Uterus (tissue), 4 donors: ENCODE measurements around the gene CHCHD1. TPM values are rescaled to one million over a fixed set of nuclear protein-coding genes. Genes with fewer than 3 reads are reported as not detected.

Experiments
- DNase-seq, 2 donors: peaks; one replicate each; pipeline ENCODE4 v3.0.0-alpha.2; 2019 to 2020
- H3K27ac ChIP-seq, 2 donors: fragments of 200-600 bp; sonication (generic); 1 replicate in 1 of 2; 2 replicates in 1 of 2; pipeline ENCODE4 v1.5.1; 2016 to 2018
- H3K27me3 ChIP-seq, 2 donors: fragments of 200-600 bp; sonication (generic); one replicate each; pipeline ENCODE4 v1.5.1; 2018 to 2019; ENCODE audit warnings: control low read depth in 1 of 2
- H3K36me3 ChIP-seq, 2 donors: fragments of 200-600 bp; sonication (generic); one replicate each; pipeline ENCODE4 v1.5.1; 2019; ENCODE audit warnings: control low read depth in 1 of 2
- H3K4me1 ChIP-seq, 2 donors: fragments of 200-600 bp; sonication (generic); one replicate each; pipeline ENCODE4 v1.5.1; 2018 to 2019; ENCODE audit warnings: control low read depth in 1 of 2
- H3K4me3 ChIP-seq, 2 donors: fragments of 200-600 bp; sonication (generic); 1 replicate in 1 of 2; 2 replicates in 1 of 2; pipeline ENCODE4 v1.5.1; 2018 to 2019; ENCODE audit warnings: mild to moderate bottlenecking in 1 of 2
- H3K9me3 ChIP-seq, 2 donors: fragments of 200-600 bp; sonication (generic); one replicate each; pipeline ENCODE4 v1.5.1; 2019; ENCODE audit warnings: control low read depth in 1 of 2
- CTCF ChIP-seq, 4 experiments: fragments of 200-600 bp in 2 of 4; fragments of 450-650 bp in 2 of 4; sonication (generic) in 2 of 4; IDR thresholded peaks; one replicate each; pipeline ENCODE4 v1.5.1; 2016 to 2019; ENCODE audit warnings: antibody characterized with exemption in 4 of 4, mild to moderate bottlenecking in 2 of 4, moderate library complexity in 1 of 4
- POLR2A ChIP-seq, 2 donors: fragments of 450-650 bp; IDR thresholded peaks; one replicate each; pipeline ENCODE4 v1.6.1; 2016; ENCODE audit warnings: antibody characterized with exemption in 2 of 2, mild to moderate bottlenecking in 1 of 2, moderate library complexity in 1 of 2
- intact Hi-C: fragments of 100-400 bp; cut with DNase I; formaldehyde crosslinking; loops from one replicate; pipeline ENCODE4 v1.15.1; 2023; ENCODE audit warnings: low total_unique reads
- total RNA-seq, 4 donors: library from RNA; depleted of rRNA in 3 of 4; stranded (reverse); fragments of >200 nt in 3 of 4; gene quantifications; one replicate each; pipeline versions ENCODE4 v1.1.0 to v1.2.4, GENCODE V29; 2014 to 2023
- donor health status: DM: yes; HTN: yes; CAD: no.

Gene CHCHD1
- total RNA-seq, 4 donors from 2014 or later: 7.1 to 15.3 (median 11.0) TPM

GRCh38 chr10:73759512-73760115, 22.2 kb upstream of the CHCHD1 start:
- TF ChIP-seq POLR2A (IDR thresholded peaks at IDR 0.05): no peak
- TF ChIP-seq CTCF (IDR thresholded peaks at IDR 0.05): no peak
- Histone ChIP-seq H3K4me3 (no peak overlapping the region), H3K36me3 (no peaks in the 10 kb centered on the region), H3K9me3 (no peaks in the 10 kb centered on the region), H3K4me1 (no peaks in the 10 kb centered on the region), H3K27me3 (no peaks in the 10 kb centered on the region), H3K27ac (no peak overlapping the region)
- DNase-seq: no peak
- intact Hi-C loops: no loop called here

GRCh38 chr10:73761781-73762180, 20.1 kb upstream of the CHCHD1 start:
- intact Hi-C loops: no loop called here
- DNase-seq: no peak

GRCh38 chr10:73762915-73763314, 18.9 kb upstream of the CHCHD1 start:
- H3K27me3 ChIP-seq: no peaks in the 10 kb centered on the region
- H3K9me3 ChIP-seq: no peaks in the 10 kb centered on the region
- no peak for DNase-seq
- H3K36me3 ChIP-seq: no peaks in the 10 kb centered on the region
- no peak overlapping the region for H3K4me3 ChIP-seq
- H3K27ac ChIP-seq: no peak overlapping the region
- H3K4me1 ChIP-seq: no peaks in the 10 kb centered on the region
- intact Hi-C loops: no loop called here
- TF ChIP-seq CTCF (IDR thresholded peaks at IDR 0.05) (no peak), POLR2A (IDR thresholded peaks at IDR 0.05) (no peak)

More at GRCh38 chr10:73761781-73762180, 20.1 kb upstream of the CHCHD1 start:
- no peaks in the 10 kb centered on the region for H3K36me3 ChIP-seq
- no peak overlapping the region for H3K4me3 ChIP-seq
- no peaks in the 10 kb centered on the region for H3K4me1 ChIP-seq
- no peaks in the 10 kb centered on the region for H3K27me3 ChIP-seq
- no peak overlapping the region for H3K27ac ChIP-seq
- TF ChIP-seq CTCF (IDR thresholded peaks at IDR 0.05) (no peak), POLR2A (IDR thresholded peaks at IDR 0.05) (no peak)
- H3K9me3 ChIP-seq: no peaks in the 10 kb centered on the region

- H3K4me3 ChIP-seq: no peak overlapping the region
- no peaks in the 10 kb centered on the region for H3K27me3 ChIP-seq
- intact Hi-C loops: no loop called here
- no peak for TF ChIP-seq CTCF (IDR thresholded peaks at IDR 0.05)
- H3K27ac ChIP-seq: no peak overlapping the region
- DNase-seq: no peak
- no peaks in the 10 kb centered on the region for H3K9me3 ChIP-seq
- no peaks in the 10 kb centered on the region for H3K4me1 ChIP-seq
- H3K36me3 ChIP-seq: no peaks in the 10 kb centered on the region
Measured at GRCh38 chr10:73763343-73763742, 18.5 kb upstream of the CHCHD1 start.

- H3K27me3 ChIP-seq: no peaks in the 10 kb centered on the region
- TF ChIP-seq CTCF (IDR thresholded peaks at IDR 0.05) (no peak), POLR2A (IDR thresholded peaks at IDR 0.05) (no peak)
- H3K4me1 ChIP-seq: no peaks in the 10 kb centered on the region
- intact Hi-C loops: no loop called here
- DNase-seq: no peak
- H3K9me3 ChIP-seq: no peaks in the 10 kb centered on the region
- H3K4me3 ChIP-seq: no peak overlapping the region
- H3K27ac ChIP-seq: no peak overlapping the region
- H3K36me3 ChIP-seq: no peaks in the 10 kb centered on the region
Measured at GRCh38 chr10:73765066-73765465, 16.8 kb upstream of the CHCHD1 start.
